Vagina (tissue), 2 donors: ENCODE data around the gene PTGR2. TPM values are rescaled to one million over a fixed set of nuclear protein-coding genes. Genes with fewer than 3 reads are reported as not detected.
"Not testable (repeated sequence)": the region's sequence is repeated elsewhere in the genome, so short reads cannot be mapped to it uniquely, and the experiment has no call there.

ENCODE experiments used
- DNase-seq, 2 donors: peaks; one replicate each; pipeline ENCODE4 v3.0.0-alpha.2; 2017; ENCODE audit errors: extremely low spot score in 2 of 2
- H3K27ac ChIP-seq: fragments of 200-600 bp; sonication (generic); one replicate; pipeline ENCODE4 v1.5.1; 2019
- H3K27me3 ChIP-seq: fragments of 200-600 bp; sonication (generic); one replicate; pipeline ENCODE4 v1.5.1; 2019
- H3K36me3 ChIP-seq, 2 donors: fragments of 200-600 bp; sonication (generic); one replicate each; pipeline ENCODE4 v1.5.1; 2017 to 2019
- H3K4me1 ChIP-seq: fragments of 200-600 bp; sonication (generic); one replicate; pipeline ENCODE4 v1.5.1; 2019
- H3K4me3 ChIP-seq, 2 donors: fragments of 200-600 bp; sonication (generic); 1 replicate in 1 of 2; 2 replicates in 1 of 2; pipeline ENCODE4 v1.5.1; 2016 to 2019
- H3K9me3 ChIP-seq: fragments of 200-600 bp; sonication (generic); one replicate; pipeline ENCODE4 v1.5.1; 2019
- CTCF ChIP-seq, 3 experiments: fragments of 450-650 bp in 2 of 3; fragments of 200-600 bp in 1 of 3; sonication (generic) in 1 of 3; IDR thresholded peaks; one replicate each; pipeline ENCODE4 v1.5.1; 2017 to 2019; ENCODE audit warnings: antibody characterized with exemption in 3 of 3, mild to moderate bottlenecking in 2 of 3, moderate library complexity in 2 of 3
- POLR2A ChIP-seq, 2 donors: fragments of 450-650 bp; IDR thresholded peaks; one replicate each; pipeline ENCODE4 v1.6.1; 2017; ENCODE audit warnings: antibody characterized with exemption in 2 of 2, mild to moderate bottlenecking in 2 of 2, moderate library complexity in 2 of 2
- POLR2AphosphoS5 ChIP-seq, 2 donors: sonication (generic); formaldehyde crosslinking; IDR thresholded peaks; one replicate each; pipeline ENCODE4 v1.9.0; 2017; ENCODE audit warnings: antibody characterized with exemption in 2 of 2, mild to moderate bottlenecking in 2 of 2, low read depth in 1 of 2; ENCODE audit not compliant: insufficient read depth in 1 of 2
- intact Hi-C: fragments of 100-400 bp; cut with DNase I; formaldehyde crosslinking; loops from one replicate; pipeline ENCODE4 v1.15.1; 2023
- total RNA-seq: library from RNA; depleted of rRNA; stranded (reverse); fragments of >200 nt; gene quantifications from one replicate; pipeline ENCODE4 v1.2.3, GENCODE V29; 2016

The PTGR2 gene
- total RNA-seq, 1 donor from 2014 or later = 5.6 TPM

- Histone ChIP-seq H3K27ac (no peak overlapping the region), H3K4me1 (no peaks in the 10 kb centered on the region), H3K9me3 (no peaks in the 10 kb centered on the region), H3K4me3 (no peak overlapping the region), H3K27me3 (no peaks in the 10 kb centered on the region), H3K36me3 (no peaks in the 10 kb centered on the region)
- TF ChIP-seq CTCF (IDR thresholded peaks at IDR 0.05) = no peak
- TF ChIP-seq POLR2AphosphoS5 (IDR thresholded peaks at IDR 0.05; ENCODE audit: insufficient read depth in 1 of 2, low read depth in 1 of 2) = no peak
- no peak for TF ChIP-seq POLR2A (IDR thresholded peaks at IDR 0.05)
- DNase-seq = no peak
- intact Hi-C loops = no loop called here
Observed at GRCh38 chr14:73861073-73861472, 9.4 kb downstream of the PTGR2 start.

GRCh38 chr14:73862480-73862879 is 10.8 kb downstream of the PTGR2 start:
- intact Hi-C loops = no loop called here
- no peak overlapping the region for H3K4me3 ChIP-seq
- H3K36me3 ChIP-seq = no peaks in the 10 kb centered on the region
- H3K27me3 ChIP-seq = no peaks in the 10 kb centered on the region
- no peak overlapping the region for H3K27ac ChIP-seq
- TF ChIP-seq POLR2A (IDR thresholded peaks at IDR 0.05) (no peak), CTCF (IDR thresholded peaks at IDR 0.05) (no peak), POLR2AphosphoS5 (IDR thresholded peaks at IDR 0.05; ENCODE audit: insufficient read depth in 1 of 2, low read depth in 1 of 2) (no peak)
- H3K4me1 ChIP-seq = no peaks in the 10 kb centered on the region
- DNase-seq = no peak
- no peaks in the 10 kb centered on the region for H3K9me3 ChIP-seq

- no peak for DNase-seq
- H3K9me3 ChIP-seq = no peaks in the 10 kb centered on the region
- TF ChIP-seq CTCF (IDR thresholded peaks at IDR 0.05) = no peak
- TF ChIP-seq POLR2AphosphoS5 (IDR thresholded peaks at IDR 0.05; ENCODE audit: insufficient read depth in 1 of 2, low read depth in 1 of 2) = no peak
- TF ChIP-seq POLR2A (IDR thresholded peaks at IDR 0.05) = no peak
- H3K36me3 ChIP-seq = no peaks in the 10 kb centered on the region
- no peaks in the 10 kb centered on the region for H3K4me1 ChIP-seq
- H3K4me3 ChIP-seq = no peak overlapping the region
- intact Hi-C loops = no loop called here
- H3K27me3 ChIP-seq = no peaks in the 10 kb centered on the region
- no peak overlapping the region for H3K27ac ChIP-seq
Observed at GRCh38 chr14:73863209-73863608, 11.6 kb downstream of the PTGR2 start.

GRCh38 chr14:73865534-73866113 is 14.0 kb downstream of the PTGR2 start:
- Histone ChIP-seq H3K27ac (no peak overlapping the region), H3K4me1 (no peaks in the 10 kb centered on the region), H3K9me3 (no peaks in the 10 kb centered on the region), H3K4me3 (no peak overlapping the region), H3K27me3 (no peaks in the 10 kb centered on the region), H3K36me3 (no peaks in the 10 kb centered on the region)
- intact Hi-C loops = no loop called here
- DNase-seq = no peak
- no peak for TF ChIP-seq POLR2AphosphoS5 (IDR thresholded peaks at IDR 0.05; ENCODE audit: insufficient read depth in 1 of 2, low read depth in 1 of 2)
- TF ChIP-seq CTCF (IDR thresholded peaks at IDR 0.05) = no peak
- no peak for TF ChIP-seq POLR2A (IDR thresholded peaks at IDR 0.05)

- H3K4me1 ChIP-seq, H3K36me3 ChIP-seq, intact Hi-C loops, H3K4me3 ChIP-seq, DNase-seq, H3K9me3 ChIP-seq, H3K27me3 ChIP-seq, H3K27ac ChIP-seq: not testable (repeated sequence)
Observed at GRCh38 chr14:73869754-73870153, 18.1 kb downstream of the PTGR2 start.
